Heart right ventricle (tissue), 16 donors: ENCODE results near the gene NECTIN1. TPM values are rescaled to one million over a fixed set of nuclear protein-coding genes. Genes with fewer than 3 reads are reported as not detected.

Source experiments
- ATAC-seq, 8 donors: fragments of 200-7000 bp; cut with Tn5 transposase; one replicate each; pipeline ENCODE4 v1.9.1; 2020; ENCODE audit warnings: mild to moderate bottlenecking in 8 of 8, moderate library complexity in 8 of 8, moderate number of reproducible peaks in 1 of 8
- DNase-seq, 2 donors: peaks; one replicate each; pipeline ENCODE4 v3.0.0-alpha.2; 2020
- H3K27ac ChIP-seq, 10 donors: fragments of 200-600 bp; sonication (generic) in 2 of 10; one replicate each; pipeline versions ENCODE4 v1.5.0 to v1.8.0; 2020 to 2022; ENCODE audit warnings: mild to moderate bottlenecking in 3 of 10
- H3K27me3 ChIP-seq, 7 donors: fragments of 200-600 bp; one replicate each; pipeline ENCODE4 v1.8.0; 2021 to 2022; ENCODE audit warnings: mild to moderate bottlenecking in 2 of 7
- H3K36me3 ChIP-seq, 9 donors: fragments of 200-600 bp; sonication (generic) in 1 of 9; one replicate each; pipeline versions ENCODE4 v1.5.0 to v1.8.0; 2020 to 2022; ENCODE audit warnings: mild to moderate bottlenecking in 2 of 9
- H3K4me1 ChIP-seq, 9 donors: fragments of 200-600 bp; sonication (generic) in 1 of 9; one replicate each; pipeline versions ENCODE4 v1.5.0 to v1.8.0; 2020 to 2022; ENCODE audit warnings: mild to moderate bottlenecking in 4 of 9
- H3K4me3 ChIP-seq, 10 donors: fragments of 200-600 bp; sonication (generic) in 2 of 10; one replicate each; pipeline versions ENCODE4 v1.5.0 to v1.8.0; 2020 to 2022; ENCODE audit warnings: mild to moderate bottlenecking in 7 of 10, moderate library complexity in 2 of 10
- H3K9me3 ChIP-seq, 11 donors: fragments of 200-600 bp in 10 of 11; sonication (generic) in 2 of 11; one replicate each; pipeline versions ENCODE4 v1.5.0 to v1.8.0; 2013 to 2022; ENCODE audit warnings: mild to moderate bottlenecking in 2 of 11, control low read depth in 1 of 11, moderate library complexity in 1 of 11
- CTCF ChIP-seq, 9 donors: fragments of 200-600 bp; sonication (generic) in 2 of 9; IDR thresholded peaks; one replicate each; pipeline versions ENCODE4 v1.5.0 to v1.8.0; 2021 to 2022; ENCODE audit warnings: antibody characterized with exemption in 9 of 9, mild to moderate bottlenecking in 5 of 9, moderate library complexity in 1 of 9
- WGBS, 2 donors: extraction: QIAGEN DNeasy Blood & Tissue Kit; methylation state at CpG; one replicate each; pipeline ENCODE4 v1.1.7; 2013; ENCODE audit warnings: inconsistent platforms in 1 of 2; 5-methylcytosine and 5-hydroxymethylcytosine counted together
- intact Hi-C, 10 donors: fragments of 100-400 bp; cut with DNase I; formaldehyde crosslinking; loops; one replicate each; pipeline versions ENCODE4 v1.11.1 to v1.14.2; 2022
- polyA plus RNA-seq, 2 donors: library from polyadenylated mRNA; stranded (reverse); fragments of 200-250 nt; gene quantifications; one replicate each; pipeline ENCODE4 v1.2.3, GENCODE V29; 2013
- total RNA-seq, 10 donors: library from RNA; stranded (reverse); fragmentation: NEBNext Ultra II Directional in 3 of 10; extraction: Animal tissue kit (Norgen Biotek cat#: 25700) in 3 of 10; gene quantifications; one replicate each; pipeline versions ENCODE4 v1.2.1 to v1.2.4, GENCODE V29; 2021 to 2023
- donor health status: Arrhythmogenic right ventricular cardiomyopathy.
- donor health status: ischemic (EF 13 %, LVEDD 7.1; RV severe dilation, severe dysfunction).
- donor health status: healthy with polysubstance abuse.
- donor health status: DM: no; HTN: yes; CAD: no.
- donor health status: DM: no; HTN: no; CAD: no.
- donor health status: ischemic (EF 25% LVEDD 6.9; RV normal size, moderate dysfunction).
- donor health status: ischemic (EF 25% LVEDD 5.7; RV mildly dilated, moderate dysfunction).
- donor health status: healthy.
- donor health status: DM: yes; HTN: yes; CAD: no.
- donor health status: Ischemic cardiomyopathy.
- donor health status: ischemic (EF 35%, LVEDD 5.7; RV mildly dilated, moderate dysfunction).
- donor health status: nonischemic (EF 11% LVEDD 7.7; RV severe dilation, severe dysfunction).
- donor health status: DM: yes; HTN: yes; CAD: no.
- donor health status: PGD.
- donor health status: ischemic (EF 29% LVEDD 5.4; RV normal size, mild dysfunction).
- donor health status: nonischemic (EF 23%, LVEDD 6.1; RV moderate dilation, normal function).

NECTIN1 gene
- total and polyA plus RNA-seq, 12 donors, result 4.0 to 22.8 (median 10.4) TPM

- H3K27ac ChIP-seq, result peak overlapping the region in 4 of 10 donors; percentile 11 to 51 (median 26)
- H3K4me1 ChIP-seq, result peaks cover 3 to 50% (median 27%) of the 10 kb centered on the region in 9 donors
- no peaks in the 10 kb centered on the region for H3K9me3 ChIP-seq
- DNase-seq (peak; percentile 68 to 70), ATAC-seq (peak; percentile 66 to 85 (median 76))
- no peak overlapping the region for H3K4me3 ChIP-seq
- intact Hi-C loops, result loop anchor here in 3 of 10 donors (5.0 kb wide), 2 partner anchors 42 to 47 kb away; partner anchors contain the start of gene NECTIN1 (in 2 of the 3)
- no peak for TF ChIP-seq CTCF (IDR thresholded peaks at IDR 0.05)
- H3K36me3 ChIP-seq, result peaks cover 0 to 26% (median 0%) of the 10 kb centered on the region in 9 donors
- WGBS, 2 donors, result 52 to 54% methylated on average over 11 of the region's 11 CpGs
- H3K27me3 ChIP-seq, result no peaks in the 10 kb centered on the region
Observed at GRCh38 chr11:119680541-119681360, 48.2 kb downstream of the NECTIN1 start.

GRCh38 chr11:119679346-119679745 lies 49.7 kb downstream of the NECTIN1 start:
- Histone ChIP-seq H3K27ac (no peak overlapping the region), H3K27me3 (no peaks in the 10 kb centered on the region), H3K4me3 (no peak overlapping the region), H3K9me3 (no peaks in the 10 kb centered on the region), H3K4me1 (peaks cover 3 to 43% (median 21%) of the 10 kb centered on the region in 9 donors), H3K36me3 (peaks cover 0 to 39% (median 0%) of the 10 kb centered on the region in 9 donors)
- WGBS, 2 donors, result 91 to 93% methylated on average over 7 of the region's 7 CpGs
- ATAC-seq, result no peak
- intact Hi-C loops, result loop anchor here in 1 of 10 donors (5.0 kb wide), 1 partner anchor 43 kb away; no protein-coding TSS in a partner anchor
- no peak for TF ChIP-seq CTCF (IDR thresholded peaks at IDR 0.05)
- DNase-seq, result no peak

- TF ChIP-seq CTCF (IDR thresholded peaks at IDR 0.05), result no peak
- no peak for DNase-seq
- H3K4me3 ChIP-seq, result no peak overlapping the region
- H3K27ac ChIP-seq, result no peak overlapping the region
- H3K36me3 ChIP-seq, result peaks cover 0 to 49% (median 0%) of the 10 kb centered on the region in 9 donors
- H3K27me3 ChIP-seq, result no peaks in the 10 kb centered on the region
- no peaks in the 10 kb centered on the region for H3K9me3 ChIP-seq
- no peak for ATAC-seq
- peaks cover 3 to 39% (median 19%) of the 10 kb centered on the region in 9 donors for H3K4me1 ChIP-seq
- intact Hi-C loops, result loop anchor here in 1 of 10 donors (5.0 kb wide), 1 partner anchor 44 kb away; no protein-coding TSS in a partner anchor
- WGBS, 2 donors, result 98% methylated on average over 21 of the region's 21 CpGs
Observed at GRCh38 chr11:119678351-119678750, 50.6 kb downstream of the NECTIN1 start.

DNA sequence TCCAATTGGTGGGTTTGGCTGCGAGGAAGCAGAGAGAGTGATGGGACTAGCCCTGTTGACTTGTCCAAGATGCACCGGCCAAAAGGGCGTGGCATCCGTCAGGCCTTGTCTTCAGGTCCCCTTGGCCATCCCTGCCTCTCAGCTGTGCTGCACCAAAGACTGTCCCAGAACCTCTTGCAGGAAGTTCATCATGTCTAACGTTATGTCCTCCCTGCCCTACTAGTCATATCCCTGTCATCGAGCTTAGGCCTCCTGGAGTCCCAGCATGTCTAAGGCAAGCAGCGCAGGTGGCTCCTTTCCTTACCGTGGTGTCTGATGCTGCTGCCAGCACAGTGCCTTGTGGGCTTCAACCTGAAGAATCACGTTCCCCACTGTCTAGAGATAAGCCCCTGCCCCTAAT lies 51.2 kb downstream of the NECTIN1 start:
- H3K27ac ChIP-seq, result no peak overlapping the region
- no peaks in the 10 kb centered on the region for H3K9me3 ChIP-seq
- no peaks in the 10 kb centered on the region for H3K27me3 ChIP-seq
- intact Hi-C loops, result loop anchor here in 1 of 10 donors (5.0 kb wide), 1 partner anchor 44 kb away; no protein-coding TSS in a partner anchor
- WGBS, 2 donors, result 96 to 99% methylated on average over 9 of the region's 9 CpGs
- no peak for DNase-seq
- H3K36me3 ChIP-seq, result peaks cover 0 to 50% (median 0%) of the 10 kb centered on the region in 9 donors
- no peak overlapping the region for H3K4me3 ChIP-seq
- H3K4me1 ChIP-seq, result peaks cover 3 to 37% (median 21%) of the 10 kb centered on the region in 9 donors
- no peak for TF ChIP-seq CTCF (IDR thresholded peaks at IDR 0.05)
- ATAC-seq, result no peak
